ENCODE results near the gene CCM2.

- TF ChIP-seq REST (IDR thresholded peaks at IDR 0.05; ENCODE audit: unreplicated experiment), result no peak
- TF ChIP-seq CTCF (conservative IDR thresholded peaks at IDR 0.05; ENCODE audit: low read depth in 2 of 2), result no peak
- no peak for TF ChIP-seq EZH2phosphoT487 (IDR thresholded peaks at IDR 0.05; ENCODE audit: unreplicated experiment)
Observed at GRCh38 chr7:44953156-44953555, 46.8 kb upstream of the CCM2 start.

Data from GM23338 (cell line).